ENCODE results near the gene GBX2.
A peak's percentile ranks its signal among the peaks of the same experiment; 100 is the strongest.

Gene GBX2

DNA sequence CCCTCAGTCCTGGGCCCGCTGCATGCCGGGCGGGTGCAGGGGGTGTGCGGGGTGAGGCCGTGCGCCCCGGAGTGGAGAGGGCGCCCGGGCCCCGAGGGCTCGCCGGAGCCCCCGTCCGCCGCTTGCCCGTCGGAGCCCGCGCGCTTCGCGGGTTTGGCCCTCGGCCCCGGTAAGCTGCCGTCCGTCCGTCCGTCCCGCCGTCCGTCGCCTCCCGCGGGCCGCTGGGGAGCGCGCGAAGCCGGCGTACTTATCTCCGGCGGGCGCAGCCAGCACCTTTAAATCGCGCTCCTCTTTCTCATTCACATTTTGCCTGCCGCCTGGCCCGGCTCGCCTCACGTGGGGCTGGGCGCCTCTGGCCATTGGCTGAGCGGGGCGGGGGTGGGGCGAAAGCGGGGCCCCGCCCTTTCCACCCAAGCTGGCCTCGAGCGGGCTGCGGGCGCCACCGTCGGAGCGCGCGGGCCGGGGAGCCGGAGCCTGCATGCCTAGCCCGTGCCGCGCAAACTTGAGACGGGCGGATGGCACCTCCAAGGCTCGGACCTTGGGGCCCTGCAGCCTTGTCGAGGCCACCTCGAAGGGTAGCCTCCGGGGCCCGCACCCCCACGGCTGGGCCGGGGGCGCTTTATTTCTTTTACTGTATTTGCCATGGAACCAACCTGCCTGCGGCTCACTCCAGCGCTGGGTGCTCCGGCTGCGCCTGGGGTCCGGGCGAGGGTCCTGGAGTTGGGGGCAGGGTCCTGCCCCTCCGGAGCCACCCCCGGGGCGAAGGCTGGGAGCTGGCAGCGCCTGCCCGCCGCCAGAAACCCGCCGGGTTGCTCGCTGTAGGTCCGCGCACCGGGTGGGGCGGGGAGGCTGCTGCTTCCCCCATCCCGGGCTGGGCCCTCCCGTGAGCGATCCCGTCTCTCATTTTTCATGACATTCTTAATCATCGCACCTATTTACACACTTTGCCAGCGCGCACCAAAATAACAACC is at the start of gene GBX2:
Gene GBX2, minus strand, starts transcription at position 277 of the 971 bp plus-strand sequence. CDS start 415 bp downstream, outside the sequence.
- peak; percentile 41 for DNase-seq (ENCODE audit: low read depth)

DNA sequence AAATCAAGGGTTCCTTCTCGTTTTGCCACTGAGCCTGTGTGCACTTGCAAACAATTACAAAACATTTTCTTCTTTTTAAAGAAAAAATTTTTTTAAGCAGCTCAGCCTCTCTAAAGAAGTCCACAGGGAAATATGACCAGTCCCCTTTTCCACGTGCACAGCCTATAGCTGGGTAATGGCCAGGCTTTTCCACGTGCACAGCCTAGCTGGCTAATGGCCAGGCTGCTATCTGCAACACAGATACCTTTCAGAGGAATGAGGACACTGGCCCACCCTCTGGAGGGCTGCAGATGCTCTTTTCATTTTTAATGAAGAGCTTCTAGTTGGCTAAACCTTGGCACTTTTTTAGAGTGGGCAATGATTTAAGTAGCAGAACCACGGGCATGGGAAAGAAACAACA is 49.7 kb upstream of the GBX2 start:
- no peak for DNase-seq (ENCODE audit: low read depth)

DNA sequence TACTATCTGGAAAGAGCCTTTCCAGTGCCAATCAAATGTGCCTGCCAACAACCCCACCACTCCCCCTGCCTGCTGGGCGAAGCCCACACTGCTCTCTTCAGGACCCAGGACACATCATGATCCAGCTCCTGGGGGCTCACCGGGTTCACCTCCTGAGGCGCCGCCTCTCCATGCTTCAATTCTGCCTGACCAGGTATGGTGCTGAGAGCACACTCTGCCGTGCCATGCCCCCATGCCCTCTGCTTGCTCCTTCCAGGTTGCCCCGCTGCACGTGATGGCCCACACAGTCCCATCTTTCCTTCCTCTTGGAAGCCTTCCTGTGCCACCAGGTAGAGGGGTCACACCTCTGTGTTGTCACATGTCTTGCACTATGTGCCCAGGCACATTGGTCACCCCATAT is 48.5 kb upstream of the GBX2 start:
- no peak for DNase-seq (ENCODE audit: low read depth)

- no peak for DNase-seq (ENCODE audit: low read depth)
These were observed 47.7 kb upstream of the GBX2 start for GRCh38 chr2:236215761-236216333.

DNA sequence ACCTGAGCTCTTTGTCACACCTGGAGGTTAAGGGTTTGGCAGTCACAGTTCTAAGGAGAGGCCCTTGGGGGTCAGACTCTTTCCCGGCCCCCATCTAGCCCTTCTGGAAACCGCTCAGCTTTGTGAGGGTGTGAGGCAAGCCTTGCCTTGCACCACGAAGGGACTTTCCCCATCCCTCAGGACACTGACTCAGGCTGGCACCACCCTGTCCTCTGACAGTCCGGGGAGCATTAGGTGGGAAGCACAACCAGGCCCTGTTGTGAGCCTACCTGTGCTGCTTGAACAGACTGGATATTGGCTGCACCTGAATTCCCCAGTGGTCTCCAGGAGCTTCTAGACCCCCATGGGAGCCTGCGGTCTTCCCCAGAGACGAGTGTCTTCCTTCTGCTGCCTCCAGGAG is 47.0 kb upstream of the GBX2 start:
- no peak for DNase-seq (ENCODE audit: low read depth)

- DNase-seq (ENCODE audit: low read depth) = no peak
These were observed 46.3 kb upstream of the GBX2 start for GRCh38 chr2:236214376-236214995.

DNA sequence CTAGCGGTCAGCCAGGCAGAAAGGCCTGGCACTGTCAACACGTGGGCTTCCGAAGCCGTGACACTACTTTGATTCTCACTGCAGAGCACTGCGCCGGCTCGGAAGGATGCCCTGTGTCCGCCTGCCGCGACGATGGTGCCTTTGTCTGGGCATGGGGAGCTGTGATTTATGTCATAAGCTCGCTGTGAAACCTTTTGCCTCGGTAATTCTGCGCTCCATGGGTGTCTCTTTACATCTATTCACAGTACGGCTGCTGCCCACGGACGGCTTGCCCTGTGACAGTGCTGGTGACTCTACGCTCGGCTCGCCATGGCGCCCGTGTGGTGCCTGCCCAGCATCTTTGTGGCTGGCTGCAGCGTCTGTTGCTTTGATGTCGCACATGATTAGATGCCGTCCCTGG is 43.1 kb upstream of the GBX2 start:
- DNase-seq (ENCODE audit: low read depth) = no peak

GRCh38 chr2:236210536-236210935 is 42.4 kb upstream of the GBX2 start:
- no peak for DNase-seq (ENCODE audit: low read depth)

DNA sequence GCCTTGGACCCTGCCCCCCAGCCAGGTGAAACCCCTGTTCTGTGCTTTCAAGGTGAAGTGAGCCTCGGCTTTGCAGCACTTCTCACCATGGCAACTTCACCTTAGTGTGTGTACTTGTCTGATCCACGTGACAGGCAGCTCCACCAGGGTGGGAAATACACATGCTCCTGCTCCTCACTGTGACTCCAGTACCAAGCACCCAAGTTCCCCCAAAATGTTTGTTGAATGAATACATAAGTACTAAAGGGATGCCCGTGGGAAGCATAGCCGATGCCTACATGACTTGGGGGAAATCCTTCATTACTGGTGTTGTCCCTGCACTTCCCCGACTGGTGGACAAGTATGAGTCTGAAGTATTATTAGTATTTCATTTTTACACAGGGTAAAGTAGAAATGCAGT is 41.8 kb upstream of the GBX2 start:
- no peak for DNase-seq (ENCODE audit: low read depth)

- DNase-seq (ENCODE audit: low read depth) = no peak
These were observed 41.3 kb upstream of the GBX2 start for GRCh38 chr2:236209535-236209934.

GRCh38 chr2:236208019-236208926 is 40.1 kb upstream of the GBX2 start:
- DNase-seq (ENCODE audit: low read depth) = no peak

DNA sequence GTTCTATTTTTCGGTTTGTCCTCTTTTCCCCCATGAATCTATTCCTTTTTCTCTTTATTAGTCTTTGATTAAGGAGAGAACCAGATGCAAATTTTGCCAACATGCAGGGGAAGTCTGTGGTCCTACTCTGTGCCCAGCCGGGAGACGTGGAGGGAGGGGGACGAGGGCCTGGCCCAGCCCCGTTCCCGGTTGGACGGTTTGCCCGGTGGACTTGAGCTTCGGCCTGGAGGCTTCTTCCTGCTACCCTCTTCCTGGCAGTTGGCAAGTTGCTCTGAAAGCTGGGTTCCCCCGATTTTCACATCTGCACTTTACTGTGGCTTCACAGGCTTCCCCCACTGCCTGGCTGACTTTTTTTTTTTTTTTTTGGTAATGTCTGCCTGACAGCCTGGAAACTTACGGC is 39.3 kb upstream of the GBX2 start:
- no peak for DNase-seq (ENCODE audit: low read depth)

DNA sequence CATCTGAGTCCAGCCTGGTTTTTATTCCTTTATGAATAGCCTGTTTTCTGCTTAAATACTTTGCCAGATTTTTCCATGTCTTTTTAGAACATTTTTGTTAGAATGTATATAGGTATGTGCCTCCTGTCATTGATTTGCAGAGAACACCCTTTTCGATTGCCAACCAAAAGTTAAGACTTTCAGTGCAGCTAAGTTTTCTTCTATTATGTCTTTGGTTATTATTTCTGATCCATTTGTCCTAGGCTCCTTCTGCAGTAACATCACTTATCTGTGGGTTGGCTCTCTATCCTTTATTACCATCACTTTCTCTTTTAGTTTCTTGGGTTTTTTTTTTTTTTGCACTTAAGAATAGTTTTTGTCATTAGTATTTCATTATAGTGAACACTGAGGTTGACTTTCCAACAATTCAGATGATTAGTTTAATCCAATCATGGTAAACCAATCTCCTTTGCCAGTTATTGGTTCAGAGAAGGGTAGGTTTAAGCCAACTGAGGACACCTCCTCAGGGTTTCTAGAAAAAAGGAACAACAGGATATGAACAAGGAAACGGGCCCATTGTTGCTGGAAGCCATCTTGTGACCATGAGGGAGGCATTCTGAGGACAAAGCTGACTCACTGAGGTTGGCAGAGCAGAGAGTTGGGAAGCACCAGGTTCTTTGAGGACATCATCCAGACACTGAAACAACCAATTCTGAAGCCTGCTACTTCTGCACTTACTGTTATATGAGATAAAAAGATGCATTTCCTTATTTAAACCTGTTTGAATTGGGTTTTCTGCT is 37.9 kb upstream of the GBX2 start:
- no peak for DNase-seq (ENCODE audit: low read depth)

- no peak for DNase-seq (ENCODE audit: low read depth)
These were observed 36.8 kb upstream of the GBX2 start for GRCh38 chr2:236204953-236205352.

- no peak for DNase-seq (ENCODE audit: low read depth)
These were observed 32.2 kb upstream of the GBX2 start for GRCh38 chr2:236200378-236200777.

GRCh38 chr2:236196366-236196765 is 28.2 kb upstream of the GBX2 start:
- DNase-seq (ENCODE audit: low read depth) = no peak

GRCh38 chr2:236195726-236196125 is 27.5 kb upstream of the GBX2 start:
- DNase-seq (ENCODE audit: low read depth) = no peak

DNA sequence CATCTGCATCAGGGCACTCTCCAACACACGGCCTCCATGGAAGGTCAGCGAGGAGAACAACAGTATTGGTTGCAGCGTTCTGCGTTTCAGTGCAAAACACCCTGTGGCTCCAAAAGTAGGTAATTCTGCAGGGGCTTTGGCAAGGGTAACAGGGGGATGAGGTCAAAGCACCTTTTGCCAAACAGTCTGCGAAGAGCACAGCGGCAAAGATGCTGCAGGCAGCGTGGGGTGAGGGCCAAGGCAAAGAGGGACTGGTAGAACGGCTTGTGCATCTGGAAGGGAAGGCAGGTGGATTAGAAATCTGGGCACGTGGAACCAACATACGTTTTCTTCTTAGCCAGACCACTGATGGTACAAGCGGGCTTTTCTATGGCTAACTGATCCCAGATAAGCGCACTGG is 26.6 kb upstream of the GBX2 start:
- DNase-seq (ENCODE audit: low read depth) = no peak

DNA sequence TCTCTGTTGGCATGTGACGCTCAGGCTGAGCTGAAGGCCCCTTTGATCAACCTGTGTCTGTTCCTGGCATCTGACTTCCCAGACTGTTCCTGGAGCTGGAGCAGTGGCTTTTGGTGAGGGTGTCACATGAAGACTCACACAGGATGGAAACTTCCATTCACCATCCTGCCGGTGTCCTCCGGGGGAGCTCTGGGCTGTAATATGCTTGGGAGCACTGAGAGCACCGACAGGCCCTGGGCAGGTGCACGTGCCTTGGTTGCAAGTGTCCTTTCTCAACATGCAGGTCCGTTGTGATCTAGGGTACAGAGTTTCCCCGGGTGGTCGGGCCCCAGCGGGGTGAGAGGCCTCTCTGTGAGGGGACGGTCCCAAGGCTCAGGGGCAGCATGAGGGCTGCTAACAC is 24.8 kb upstream of the GBX2 start:
- DNase-seq (ENCODE audit: low read depth) = no peak

DNA sequence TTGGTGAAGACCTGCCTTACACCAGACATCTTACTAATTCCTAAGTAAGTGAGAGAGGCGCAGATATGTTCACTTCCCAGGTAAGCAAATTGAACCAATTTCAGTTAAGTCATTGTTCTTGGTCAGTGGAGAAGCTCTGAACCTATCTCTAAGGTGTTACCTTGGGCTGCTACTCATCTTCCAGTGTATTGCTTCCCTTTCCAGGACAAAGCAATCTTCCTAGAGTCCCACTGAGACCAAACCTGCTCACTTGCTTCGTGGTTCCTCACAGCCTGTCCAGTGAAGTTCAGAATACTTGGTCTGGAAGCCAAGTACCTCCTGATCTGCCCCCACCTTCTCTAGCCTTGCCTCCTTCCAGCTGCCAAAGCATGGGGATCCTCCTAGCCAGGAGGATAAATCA is 22.5 kb upstream of the GBX2 start:
- no peak for DNase-seq (ENCODE audit: low read depth)

DNA sequence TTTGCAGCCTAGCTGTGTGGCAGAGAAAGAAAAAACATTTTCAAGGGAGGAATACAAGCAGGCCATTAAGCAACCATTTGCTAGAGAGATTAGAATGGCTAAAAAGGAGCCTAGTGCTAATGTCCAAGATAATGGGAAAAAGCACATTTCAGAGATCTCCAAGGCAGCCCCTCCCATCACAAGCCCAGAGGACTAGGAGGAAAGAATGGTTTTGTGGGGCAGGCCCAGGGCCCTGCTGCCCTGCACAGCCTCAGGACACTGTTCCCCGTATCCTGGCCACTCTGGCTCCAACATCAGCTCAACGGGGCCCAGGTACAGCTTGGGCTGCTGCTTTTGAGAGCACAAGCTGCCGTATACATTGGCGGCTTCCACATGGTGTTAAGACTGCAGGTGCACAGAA is 16.5 kb upstream of the GBX2 start:
- no peak for DNase-seq (ENCODE audit: low read depth)

All from iris pigment epithelial cell (primary cell).